ENCODE data around the gene USH2A.

USH2A gene

DNA sequence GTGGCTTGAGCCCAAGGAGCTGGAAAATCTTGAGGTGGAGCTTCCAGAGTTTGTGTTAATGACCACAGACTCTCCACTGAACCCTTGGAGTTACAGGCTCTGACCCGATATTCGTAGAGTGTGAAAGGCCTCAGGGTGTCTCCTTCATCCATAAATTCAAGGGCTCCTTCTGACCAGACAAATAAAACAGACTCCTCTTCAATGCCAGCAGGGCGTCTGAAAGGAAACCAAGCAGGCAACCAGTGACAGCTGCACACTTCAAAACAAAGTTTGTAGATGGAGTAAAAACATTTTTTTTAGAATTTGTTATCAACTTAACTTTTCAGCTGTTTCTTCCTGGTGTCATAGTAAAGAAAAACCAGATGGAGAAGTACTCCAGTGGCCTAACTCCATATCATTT, 695.1 kb downstream of the USH2A start:
- Mint-ChIP-seq H3K27ac (no peak overlapping the region), H3K4me3 (no peak overlapping the region), H3K36me3 (ENCODE audit: low read depth) (no peaks in the 10 kb centered on the region), H3K9me3 (no peaks in the 10 kb centered on the region), H3K27me3 (no peaks in the 10 kb centered on the region), H3K4me1 (no peaks in the 10 kb centered on the region)
- ATAC-seq (no peak), DNase-seq (no peak)

DNA sequence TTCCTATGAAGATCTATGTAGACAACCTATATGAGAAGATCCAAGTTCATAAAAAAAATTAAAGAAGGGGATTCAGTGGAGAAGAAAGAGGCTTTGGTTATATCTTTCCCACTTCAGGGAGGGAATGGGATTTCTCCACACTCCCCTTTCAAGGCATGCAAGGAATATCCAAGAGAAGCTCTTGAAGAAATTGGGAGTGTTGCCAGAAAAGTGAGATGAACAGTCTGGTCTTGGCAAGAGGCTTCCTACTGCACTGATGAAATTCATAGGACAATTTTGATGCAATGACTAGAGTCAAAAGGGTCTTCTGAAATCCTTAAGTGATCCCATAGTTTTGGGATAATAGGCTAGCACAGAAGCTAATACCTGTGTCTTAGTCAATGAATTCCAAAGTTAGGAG, 703.1 kb downstream of the USH2A start:
- ATAC-seq, result no peak
- no peaks in the 10 kb centered on the region for H3K36me3 Mint-ChIP-seq (ENCODE audit: low read depth)
- no peak overlapping the region for H3K4me3 Mint-ChIP-seq
- no peaks in the 10 kb centered on the region for H3K27me3 Mint-ChIP-seq
- no peak overlapping the region for H3K27ac Mint-ChIP-seq
- H3K9me3 Mint-ChIP-seq, result peaks cover 4% of the 10 kb centered on the region
- no peaks in the 10 kb centered on the region for H3K4me1 Mint-ChIP-seq
- DNase-seq, result no peak

DNA sequence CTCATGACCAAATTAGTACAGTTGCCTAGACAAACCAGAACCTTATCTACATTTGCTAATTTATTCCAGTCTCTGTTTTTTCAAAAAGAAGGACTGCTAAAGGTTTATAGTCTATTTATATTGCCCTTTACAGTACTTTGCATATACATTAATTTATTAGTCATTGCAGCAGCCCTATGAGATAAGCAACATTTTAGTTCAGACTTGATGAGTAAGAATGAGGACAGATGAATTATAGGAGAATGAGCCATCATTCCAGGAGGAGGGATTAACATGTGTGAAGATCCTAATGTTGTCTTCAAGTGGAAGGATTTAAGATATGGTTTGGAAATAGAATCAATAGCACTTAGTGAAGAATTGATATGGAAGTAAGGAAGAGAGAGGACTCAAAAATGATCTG, 703.7 kb downstream of the USH2A start:
- H3K4me1 Mint-ChIP-seq, result no peaks in the 10 kb centered on the region
- DNase-seq, result no peak

DNA sequence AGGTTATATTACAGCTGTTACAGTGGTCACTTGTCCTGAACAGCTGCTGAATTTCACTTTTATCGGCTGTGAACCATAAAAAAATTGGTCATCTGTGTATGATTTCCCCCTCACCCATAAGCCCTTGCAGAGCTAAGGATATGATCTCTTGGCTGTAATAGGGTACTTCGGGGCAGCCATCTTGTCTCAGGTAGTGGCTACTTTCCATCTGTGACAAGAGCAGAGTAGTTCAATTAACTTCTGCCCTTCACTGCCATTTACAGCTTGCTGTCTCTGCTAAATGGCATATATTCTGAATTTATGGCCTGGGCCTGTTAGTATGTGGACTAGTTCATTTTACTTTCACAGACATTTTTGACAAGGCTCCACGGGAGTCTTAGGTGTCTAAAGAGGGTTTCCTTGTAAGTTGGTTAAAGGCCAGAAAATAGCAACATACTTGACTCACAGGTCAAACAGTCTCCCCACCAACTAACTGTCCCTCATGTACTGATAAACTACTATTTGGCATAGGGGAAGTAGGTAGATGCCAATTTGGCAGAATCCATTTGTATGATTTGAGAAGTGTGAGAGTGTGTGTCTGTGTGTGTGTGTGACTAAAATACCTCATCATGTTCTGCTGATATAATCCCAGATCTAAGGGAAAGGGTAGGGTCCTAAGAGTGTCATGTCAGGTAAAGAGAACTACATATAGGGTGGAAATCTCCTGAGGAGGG, 704.5 kb downstream of the USH2A start:
- Mint-ChIP-seq H3K36me3 (ENCODE audit: low read depth) (no peaks in the 10 kb centered on the region), H3K27me3 (no peaks in the 10 kb centered on the region), H3K4me3 (no peak overlapping the region), H3K4me1 (no peaks in the 10 kb centered on the region), H3K27ac (no peak overlapping the region), H3K9me3 (peaks cover 4% of the 10 kb centered on the region)
- no peak for ATAC-seq
- DNase-seq, result no peak

More for the DNA sequence above, 703.7 kb downstream of the USH2A start:
- peaks cover 4% of the 10 kb centered on the region for H3K9me3 Mint-ChIP-seq
- H3K27me3 Mint-ChIP-seq, result no peaks in the 10 kb centered on the region
- no peaks in the 10 kb centered on the region for H3K36me3 Mint-ChIP-seq (ENCODE audit: low read depth)
- no peak overlapping the region for H3K27ac Mint-ChIP-seq
- no peak for ATAC-seq
- no peak overlapping the region for H3K4me3 Mint-ChIP-seq

DNA sequence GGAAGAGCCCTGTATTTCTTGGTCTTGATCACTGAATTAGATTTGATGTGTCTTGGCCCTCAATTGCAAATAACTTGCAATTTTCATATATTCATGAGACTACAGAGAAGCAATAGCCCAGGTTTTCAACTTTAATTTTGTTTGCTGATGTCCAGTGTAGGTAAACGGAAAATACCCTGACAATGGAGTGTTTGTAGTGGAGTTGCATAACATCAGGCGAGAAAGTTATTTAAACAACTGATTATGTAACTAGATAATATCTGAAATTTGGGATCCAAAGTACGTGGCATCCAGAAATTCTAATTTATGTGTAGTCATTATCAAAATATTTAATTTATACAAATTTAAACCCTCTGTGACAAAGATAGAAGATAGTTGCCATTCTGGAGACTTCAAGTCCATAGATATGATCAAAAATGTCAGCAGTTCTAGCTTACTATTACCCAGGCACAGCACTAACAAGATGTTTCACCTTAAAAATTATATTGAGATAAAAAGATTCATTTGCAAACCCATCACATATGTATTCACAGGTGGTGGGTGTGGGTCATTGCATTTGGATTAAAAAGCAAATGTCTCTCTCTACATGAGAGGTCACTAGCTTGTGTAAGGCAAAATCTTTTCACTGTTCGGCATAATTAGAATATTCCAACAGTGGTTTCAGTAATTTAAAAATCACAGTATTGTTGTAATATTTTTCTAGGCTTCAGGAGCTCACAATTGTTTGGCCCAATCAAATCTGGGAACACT, 705.4 kb downstream of the USH2A start:
- no peak for DNase-seq
- no peaks in the 10 kb centered on the region for H3K36me3 Mint-ChIP-seq (ENCODE audit: low read depth)
- no peak overlapping the region for H3K27ac Mint-ChIP-seq
- H3K9me3 Mint-ChIP-seq, result peaks cover 4% of the 10 kb centered on the region
- no peaks in the 10 kb centered on the region for H3K27me3 Mint-ChIP-seq
- no peak for ATAC-seq
- H3K4me1 Mint-ChIP-seq, result no peaks in the 10 kb centered on the region
- no peak overlapping the region for H3K4me3 Mint-ChIP-seq

DNA sequence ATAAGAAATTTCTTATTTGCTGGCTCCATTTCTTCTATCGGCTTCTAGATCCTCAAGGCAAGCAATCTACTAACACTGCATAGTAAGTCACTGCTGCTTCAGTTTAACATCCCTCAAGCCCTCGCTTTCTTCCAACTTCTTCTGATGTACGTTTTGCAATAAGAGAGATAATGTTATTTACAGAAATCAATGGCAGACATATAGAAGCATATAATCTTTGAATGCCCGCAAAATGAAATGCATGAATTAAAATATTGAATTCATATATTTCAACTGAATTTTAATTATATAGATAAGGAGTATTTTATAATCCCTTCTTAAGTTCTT, 712.4 kb downstream of the USH2A start:
- Mint-ChIP-seq H3K27me3 (no peaks in the 10 kb centered on the region), H3K27ac (no peak overlapping the region), H3K9me3 (no peaks in the 10 kb centered on the region), H3K4me1 (no peaks in the 10 kb centered on the region), H3K4me3 (no peak overlapping the region), H3K36me3 (ENCODE audit: low read depth) (no peaks in the 10 kb centered on the region)
- no peak for ATAC-seq
- no peak for DNase-seq

DNA sequence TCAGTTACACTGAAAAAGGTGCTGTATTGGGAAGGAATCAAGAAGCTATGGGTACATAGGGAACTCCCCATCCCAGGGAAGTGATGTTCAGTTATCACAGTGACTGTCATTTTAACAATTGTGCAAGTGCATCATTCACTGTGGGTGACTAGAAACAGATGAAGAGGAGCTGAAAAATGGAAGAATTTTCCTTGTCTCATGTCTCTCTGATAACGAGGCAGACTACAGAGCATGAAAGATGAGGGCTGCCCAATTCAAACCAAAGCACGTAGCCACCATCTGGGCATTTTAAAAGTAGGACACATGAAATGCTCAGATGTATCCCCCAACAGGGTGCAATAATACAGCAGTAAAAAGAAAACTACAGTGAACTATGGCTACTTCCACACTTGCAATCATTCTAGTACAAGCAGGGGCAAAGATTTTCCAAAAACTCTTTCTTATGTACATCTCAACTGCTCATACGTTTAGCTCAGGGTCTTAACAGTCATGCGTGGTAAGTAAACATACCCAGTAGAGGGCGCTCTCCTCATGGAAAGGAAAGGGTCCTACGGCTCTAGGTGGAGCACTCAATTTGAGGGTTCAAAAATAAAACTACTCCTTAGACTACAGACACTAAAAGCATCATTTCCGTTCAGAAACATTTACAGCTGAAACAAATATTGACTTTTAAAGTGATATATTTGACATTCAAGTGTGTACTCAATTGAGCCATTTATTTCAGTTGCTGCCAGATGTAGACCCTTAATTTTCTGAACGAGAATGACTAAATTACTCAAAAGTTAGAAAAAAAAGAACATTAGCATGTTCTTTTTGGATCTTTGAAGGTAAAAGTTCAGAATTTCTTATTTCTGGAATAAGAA, 713.0 kb downstream of the USH2A start:
- Mint-ChIP-seq H3K27me3 (no peaks in the 10 kb centered on the region), H3K36me3 (ENCODE audit: low read depth) (no peaks in the 10 kb centered on the region), H3K4me1 (no peaks in the 10 kb centered on the region), H3K27ac (no peak overlapping the region), H3K4me3 (no peak overlapping the region), H3K9me3 (no peaks in the 10 kb centered on the region)
- ATAC-seq (peak; percentile 71), DNase-seq (peak; percentile 8)

DNA sequence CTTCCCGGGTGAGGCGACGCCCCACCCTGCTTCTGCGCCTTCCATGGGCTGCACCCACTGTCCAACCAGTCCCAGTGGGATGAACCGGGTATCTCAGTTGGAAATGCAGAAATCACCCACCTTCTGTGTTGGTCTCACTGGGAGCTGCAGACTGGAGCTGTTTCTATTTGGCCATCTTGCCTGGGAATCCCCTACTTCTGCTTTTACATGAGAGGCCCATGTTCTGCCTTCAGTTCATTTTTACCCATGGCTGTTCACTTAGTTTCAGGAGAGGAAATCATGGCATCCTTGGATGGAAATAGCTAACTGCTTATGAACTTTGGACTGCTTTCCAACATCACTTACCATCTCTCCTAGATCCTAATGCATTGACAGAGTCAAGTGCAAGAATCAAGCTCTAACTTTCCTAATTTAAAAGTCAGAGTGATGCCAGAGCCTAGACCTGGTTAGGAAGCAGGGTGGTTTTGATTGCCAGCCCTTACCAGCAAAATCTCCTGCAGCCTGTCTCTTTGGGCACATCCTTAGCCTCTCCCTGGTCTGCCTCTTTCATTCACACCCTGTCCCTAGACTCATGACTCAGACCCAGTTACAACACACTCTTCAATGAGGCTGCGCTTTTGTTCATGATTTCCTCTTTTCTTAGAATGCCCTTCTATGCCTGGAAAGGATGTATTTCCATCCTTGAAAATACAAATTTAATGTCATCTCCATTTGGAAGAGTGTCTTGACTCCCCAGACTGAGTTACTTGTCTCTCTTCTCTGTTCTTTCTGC, 719.0 kb downstream of the USH2A start:
- Mint-ChIP-seq H3K36me3 (ENCODE audit: low read depth) (no peaks in the 10 kb centered on the region), H3K9me3 (no peaks in the 10 kb centered on the region), H3K4me3 (no peak overlapping the region), H3K4me1 (no peaks in the 10 kb centered on the region), H3K27ac (no peak overlapping the region), H3K27me3 (no peaks in the 10 kb centered on the region)
- ATAC-seq (no peak), DNase-seq (no peak)

DNA sequence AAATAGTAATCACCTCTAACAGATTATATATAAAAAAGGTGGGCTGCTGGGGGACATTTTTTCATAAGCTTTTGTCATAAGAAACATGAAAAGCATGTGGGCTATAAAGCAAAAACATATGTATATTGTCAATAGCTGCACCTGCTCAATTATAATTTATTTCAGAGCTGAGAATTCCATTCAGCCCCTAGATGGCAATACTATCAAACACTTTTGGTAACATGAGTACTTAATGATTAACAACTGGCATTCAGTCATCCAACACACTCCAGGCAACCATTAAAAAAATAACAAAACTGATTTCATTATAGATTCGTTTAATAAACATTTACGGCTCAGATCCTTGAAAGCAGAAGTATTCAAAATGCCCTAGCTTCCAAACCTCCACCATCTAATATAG, 741.0 kb downstream of the USH2A start:
- no peak overlapping the region for H3K4me3 Mint-ChIP-seq
- H3K36me3 Mint-ChIP-seq (ENCODE audit: low read depth), result no peaks in the 10 kb centered on the region
- no peaks in the 10 kb centered on the region for H3K9me3 Mint-ChIP-seq
- H3K27ac Mint-ChIP-seq, result no peak overlapping the region
- no peaks in the 10 kb centered on the region for H3K4me1 Mint-ChIP-seq
- ATAC-seq, result no peak
- H3K27me3 Mint-ChIP-seq, result no peaks in the 10 kb centered on the region
- DNase-seq, result no peak

DNA sequence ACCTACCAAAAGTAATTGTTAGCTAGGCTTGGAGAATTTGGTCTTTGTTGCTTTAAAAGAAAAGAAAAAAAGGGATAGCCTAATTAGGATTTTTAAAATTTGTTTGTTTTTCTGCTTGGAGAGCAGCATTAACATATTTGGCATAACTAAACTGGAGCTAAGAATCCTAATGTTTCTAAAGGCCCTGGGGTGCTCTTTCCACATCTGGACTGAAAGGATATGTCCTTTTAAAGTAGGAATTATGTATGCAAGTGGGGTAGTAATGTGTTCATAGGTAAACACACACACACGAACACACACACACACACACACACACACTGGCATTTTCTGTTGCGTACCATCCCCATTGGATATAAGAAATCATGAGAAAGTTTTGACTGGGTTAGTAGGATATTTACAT, 742.2 kb downstream of the USH2A start:
- no peaks in the 10 kb centered on the region for H3K9me3 Mint-ChIP-seq

DNA sequence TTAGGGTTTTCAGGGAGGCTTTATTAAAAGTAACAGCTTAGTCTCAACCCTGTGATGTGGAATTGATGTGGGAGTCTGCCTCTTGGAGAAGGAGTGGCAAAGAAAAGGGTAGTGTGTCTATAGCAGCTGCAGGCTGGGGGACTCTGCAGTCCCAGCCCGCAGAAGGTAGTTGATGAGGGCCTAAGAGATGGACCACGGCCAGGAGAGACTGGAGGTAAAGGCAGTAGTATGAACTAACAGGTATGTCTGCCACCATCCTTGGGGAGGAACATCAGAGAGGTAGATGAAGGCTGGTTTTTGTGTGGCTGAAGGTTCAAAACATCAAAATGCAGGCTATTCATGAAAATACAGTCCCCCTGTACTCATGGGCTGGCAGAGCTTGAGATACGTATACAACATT, 744.0 kb downstream of the USH2A start:
- H3K4me3 Mint-ChIP-seq, result no peak overlapping the region
- no peak for ATAC-seq

More for the DNA sequence above, 742.2 kb downstream of the USH2A start:
- ATAC-seq (no peak), DNase-seq (no peak)
- H3K4me1 Mint-ChIP-seq, result no peaks in the 10 kb centered on the region
- no peak overlapping the region for H3K4me3 Mint-ChIP-seq
- no peaks in the 10 kb centered on the region for H3K27me3 Mint-ChIP-seq
- H3K36me3 Mint-ChIP-seq (ENCODE audit: low read depth), result no peaks in the 10 kb centered on the region
- no peak overlapping the region for H3K27ac Mint-ChIP-seq

DNA sequence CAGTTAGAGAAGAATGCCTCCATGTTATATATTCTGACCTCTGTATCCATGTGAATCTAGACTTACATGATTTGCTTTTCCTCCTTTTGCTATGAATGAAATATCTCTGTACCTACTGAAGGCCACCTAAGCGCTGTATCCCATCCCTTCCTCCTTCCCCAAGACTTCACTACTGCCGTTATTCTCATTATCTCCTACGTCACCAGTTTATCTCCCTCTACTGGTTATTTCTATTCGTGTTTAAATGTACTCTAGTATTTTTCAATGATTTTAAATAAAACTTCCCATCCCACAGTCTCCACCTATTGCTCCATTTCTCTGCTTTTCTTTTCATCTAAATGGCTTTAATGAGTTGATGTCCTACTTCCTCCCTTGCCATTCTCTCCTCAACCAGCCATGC, 746.1 kb downstream of the USH2A start:
- Mint-ChIP-seq H3K27ac (no peak overlapping the region), H3K36me3 (ENCODE audit: low read depth) (no peaks in the 10 kb centered on the region), H3K27me3 (peaks cover 1% of the 10 kb centered on the region), H3K4me1 (no peaks in the 10 kb centered on the region), H3K4me3 (no peak overlapping the region), H3K9me3 (no peaks in the 10 kb centered on the region)
- DNase-seq (no peak), ATAC-seq (no peak)

More for the DNA sequence above, 744.0 kb downstream of the USH2A start:
- Mint-ChIP-seq H3K27ac (no peak overlapping the region), H3K36me3 (ENCODE audit: low read depth) (no peaks in the 10 kb centered on the region), H3K27me3 (no peaks in the 10 kb centered on the region), H3K4me1 (no peaks in the 10 kb centered on the region), H3K9me3 (no peaks in the 10 kb centered on the region)
- DNase-seq, result no peak

DNA sequence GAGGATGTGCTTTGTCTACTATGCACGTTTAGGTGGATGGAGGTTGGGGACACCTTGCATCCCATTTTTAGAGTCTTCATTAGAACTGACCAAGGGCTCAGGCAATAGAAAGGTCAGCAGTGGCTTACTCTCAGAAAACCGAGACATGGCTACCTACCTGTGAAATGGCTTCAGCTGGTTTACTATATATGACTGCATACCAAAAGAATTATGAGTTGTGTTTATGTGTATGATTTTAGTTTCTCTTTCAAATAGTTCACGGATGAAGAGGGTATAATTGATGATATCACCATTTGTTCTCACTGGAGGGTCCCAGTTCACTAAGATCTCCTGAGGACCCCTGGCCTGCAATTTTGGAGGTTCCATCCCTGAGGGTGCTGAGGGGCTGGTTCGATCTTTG, 749.3 kb downstream of the USH2A start:
- H3K4me3 Mint-ChIP-seq, result no peak overlapping the region
- peaks cover 2% of the 10 kb centered on the region for H3K27me3 Mint-ChIP-seq
- H3K27ac Mint-ChIP-seq, result no peak overlapping the region
- DNase-seq, result no peak
- no peaks in the 10 kb centered on the region for H3K36me3 Mint-ChIP-seq (ENCODE audit: low read depth)
- H3K9me3 Mint-ChIP-seq, result no peaks in the 10 kb centered on the region
- no peak for ATAC-seq
- no peaks in the 10 kb centered on the region for H3K4me1 Mint-ChIP-seq

DNA sequence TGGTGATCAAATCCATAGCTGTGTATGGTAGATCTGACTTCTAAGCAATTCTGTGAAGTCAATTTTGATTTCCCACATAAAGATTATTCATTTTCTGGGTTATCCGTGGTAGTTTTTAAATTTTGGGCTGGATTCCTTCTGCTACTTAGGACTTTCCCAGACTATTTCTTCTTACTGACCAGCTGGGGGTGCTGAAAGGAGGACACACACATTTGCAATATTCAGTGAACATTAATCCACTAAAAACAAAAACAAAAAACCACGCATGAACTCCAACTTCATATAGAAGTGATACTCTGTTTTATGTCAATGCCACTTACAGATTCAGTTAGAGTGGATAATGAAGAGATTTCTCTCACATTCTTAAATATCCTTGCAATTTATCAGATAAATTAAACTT, 750.8 kb downstream of the USH2A start:
- Mint-ChIP-seq H3K4me1 (no peaks in the 10 kb centered on the region), H3K9me3 (no peaks in the 10 kb centered on the region), H3K36me3 (ENCODE audit: low read depth) (no peaks in the 10 kb centered on the region), H3K27me3 (peaks cover 2% of the 10 kb centered on the region), H3K4me3 (no peak overlapping the region), H3K27ac (no peak overlapping the region)
- DNase-seq, result no peak
- ATAC-seq, result no peak

All from activated naive CD8-positive, alpha-beta T cell treated with anti-CD3 and anti-CD28 coated beads, Interleukin-2, amount 50 U/mL, for 24 hours (primary cell).